Sigmoid colon (tissue), 7 donors: ENCODE data around the gene EME1. TPM values are rescaled to one million over a fixed set of nuclear protein-coding genes. Genes with fewer than 3 reads are reported as not detected.
"Not testable (repeated sequence)": the region's sequence is repeated elsewhere in the genome, so short reads cannot be mapped to it uniquely, and the experiment has no call there.

Source experiments
- DNase-seq: peaks from one replicate; pipeline ENCODE4 v3.0.0-alpha.2; 2019
- H3K27ac ChIP-seq, 4 donors: fragments of 200-600 bp; sonication (generic); one replicate each; pipeline ENCODE4 v1.5.1; 2016 to 2019; ENCODE audit warnings: mild to moderate bottlenecking in 1 of 4
- H3K27me3 ChIP-seq, 3 donors: fragments of 200-600 bp; sonication (generic); one replicate each; pipeline ENCODE4 v1.5.1; 2019; ENCODE audit warnings: mild to moderate bottlenecking in 1 of 3
- H3K36me3 ChIP-seq, 4 donors: fragments of 200-600 bp; sonication (generic); one replicate each; pipeline ENCODE4 v1.5.1; 2016 to 2019
- H3K4me1 ChIP-seq, 4 donors: fragments of 200-600 bp; sonication (generic); one replicate each; pipeline ENCODE4 v1.5.1; 2017 to 2019
- H3K4me3 ChIP-seq, 4 donors: fragments of 200-600 bp; sonication (generic); one replicate each; pipeline ENCODE4 v1.5.1; 2017 to 2019; ENCODE audit warnings: mild to moderate bottlenecking in 2 of 4, moderate library complexity in 1 of 4
- H3K9me3 ChIP-seq, 4 donors: fragments of 200-600 bp in 3 of 4; sonication (generic) in 3 of 4; one replicate each; pipeline versions ENCODE4 v1.5.1 to v1.6.1; 2013 to 2019
- CTCF ChIP-seq, 4 experiments: fragments of 450-650 bp in 3 of 4; fragments of 200-600 bp in 1 of 4; IDR thresholded peaks; one replicate each; pipeline ENCODE4 v1.5.1; 2016 to 2019; ENCODE audit warnings: antibody characterized with exemption in 4 of 4, mild to moderate bottlenecking in 3 of 4, moderate library complexity in 2 of 4
- EP300 ChIP-seq, 4 donors: sonication (generic); formaldehyde crosslinking; IDR thresholded peaks; one replicate each; pipeline ENCODE4 v1.6.1; 2017; ENCODE audit warnings: antibody characterized with exemption in 4 of 4
- POLR2A ChIP-seq, 2 donors: fragments of 450-650 bp; IDR thresholded peaks; one replicate each; pipeline ENCODE4 v1.6.1; 2016; ENCODE audit warnings: antibody characterized with exemption in 2 of 2, mild to moderate bottlenecking in 2 of 2, moderate library complexity in 2 of 2
- POLR2AphosphoS5 ChIP-seq, 4 donors: sonication (generic); formaldehyde crosslinking; IDR thresholded peaks; one replicate each; pipeline ENCODE4 v1.6.1; 2017; ENCODE audit warnings: antibody characterized with exemption in 4 of 4
- WGBS, 2 donors: extraction: QIAGEN DNeasy Blood & Tissue Kit; methylation state at CpG; one replicate each; pipeline ENCODE4 v1.1.7; 2013; 5-methylcytosine and 5-hydroxymethylcytosine counted together
- intact Hi-C: fragments of 100-400 bp; cut with DNase I; formaldehyde crosslinking; loops from one replicate; pipeline ENCODE4 v1.15.1; 2023
- polyA plus RNA-seq, 3 donors: library from polyadenylated mRNA; stranded (reverse); fragments of 200-250 nt; gene quantifications; one replicate each; pipeline ENCODE4 v1.2.3, GENCODE V29; 2013
- total RNA-seq, 4 donors: library from RNA; depleted of rRNA; stranded (reverse); fragments of >200 nt; gene quantifications; one replicate each; pipeline ENCODE4 v1.1.0, GENCODE V29; 2016
- donor health status: healthy with polysubstance abuse.
- donor health status: Bipolar disorder and iron deficiency.
- donor health status: healthy.

EME1 gene
- total and polyA plus RNA-seq, 7 donors: 0.36 to 3.5 (median 1.2) TPM; not detected in 4

- no peak for DNase-seq
- no peaks in the 10 kb centered on the region for H3K4me1 ChIP-seq
- 69 to 90% methylated on average over 4 of the region's 4 CpGs for WGBS, 2 donors
- H3K4me3 ChIP-seq: no peak overlapping the region
- H3K27me3 ChIP-seq: no peaks in the 10 kb centered on the region
- intact Hi-C loops: no loop called here
- no peaks in the 10 kb centered on the region for H3K9me3 ChIP-seq
- H3K27ac ChIP-seq: no peak overlapping the region
- no peaks in the 10 kb centered on the region for H3K36me3 ChIP-seq
- TF ChIP-seq CTCF (IDR thresholded peaks at IDR 0.05) (no peak), EP300 (IDR thresholded peaks at IDR 0.05) (no peak), POLR2A (IDR thresholded peaks at IDR 0.05) (no peak), POLR2AphosphoS5 (IDR thresholded peaks at IDR 0.05) (no peak)
These were observed 34.9 kb downstream of the EME1 start for GRCh38 chr17:50407921-50408320.

GRCh38 chr17:50412188-50412732, 39.2 kb downstream of the EME1 start:
- H3K4me3 ChIP-seq: no peak overlapping the region
- H3K36me3 ChIP-seq: no peaks in the 10 kb centered on the region
- DNase-seq: no peak
- no peak for TF ChIP-seq EP300 (IDR thresholded peaks at IDR 0.05)
- no peaks in the 10 kb centered on the region for H3K27me3 ChIP-seq
- no peaks in the 10 kb centered on the region for H3K4me1 ChIP-seq
- no peak overlapping the region for H3K27ac ChIP-seq
- intact Hi-C loops: no loop called here
- H3K9me3 ChIP-seq: no peaks in the 10 kb centered on the region
- WGBS, 2 donors: 22 to 70% methylated on average over 4 of the region's 4 CpGs

GRCh38 chr17:50414808-50415207, 41.8 kb downstream of the EME1 start:
- no peak overlapping the region for H3K4me3 ChIP-seq
- no peak for DNase-seq
- H3K9me3 ChIP-seq: no peaks in the 10 kb centered on the region
- no peaks in the 10 kb centered on the region for H3K4me1 ChIP-seq
- intact Hi-C loops: no loop called here
- TF ChIP-seq POLR2A (IDR thresholded peaks at IDR 0.05) (no peak), EP300 (IDR thresholded peaks at IDR 0.05) (no peak), CTCF (IDR thresholded peaks at IDR 0.05) (no peak), POLR2AphosphoS5 (IDR thresholded peaks at IDR 0.05) (no peak)
- no peak overlapping the region for H3K27ac ChIP-seq
- H3K27me3 ChIP-seq: no peaks in the 10 kb centered on the region
- WGBS, 2 donors: 69 to 79% methylated on average over 3 of the region's 3 CpGs
- no peaks in the 10 kb centered on the region for H3K36me3 ChIP-seq

- H3K27me3 ChIP-seq, H3K36me3 ChIP-seq, H3K9me3 ChIP-seq, H3K27ac ChIP-seq, H3K4me1 ChIP-seq, intact Hi-C loops, H3K4me3 ChIP-seq, DNase-seq: not testable (repeated sequence)
- WGBS, 2 donors: 97 to 98% methylated on average over 10 of the region's 10 CpGs
These were observed 46.5 kb downstream of the EME1 start for GRCh38 chr17:50419577-50419976.

- WGBS, 2 donors: 91 to 92% methylated on average over 6 of the region's 6 CpGs
These were observed 47.5 kb downstream of the EME1 start for GRCh38 chr17:50420419-50421112.

More at GRCh38 chr17:50420419-50421112, 47.5 kb downstream of the EME1 start:
- Histone ChIP-seq H3K4me3 (no peak overlapping the region), H3K27me3 (no peaks in the 10 kb centered on the region), H3K36me3 (no peaks in the 10 kb centered on the region), H3K9me3 (no peaks in the 10 kb centered on the region), H3K27ac (peak overlapping the region in 2 of 4 donors; percentile 51 to 52), H3K4me1 (peaks cover 0 to 14% (median 10%) of the 10 kb centered on the region in 4 donors)
- intact Hi-C loops: no loop called here
- TF ChIP-seq POLR2AphosphoS5 (IDR thresholded peaks at IDR 0.05): no peak
- TF ChIP-seq EP300 (IDR thresholded peaks at IDR 0.05): no peak
- no peak for TF ChIP-seq POLR2A (IDR thresholded peaks at IDR 0.05)
- TF ChIP-seq CTCF (IDR thresholded peaks at IDR 0.05): no peak
- DNase-seq: no peak
